Measurements from ENCODE around the gene FGF12. TPM values are rescaled to one million over a fixed set of nuclear protein-coding genes. Genes with fewer than 3 reads are reported as not detected.

FGF12 gene
- total and polyA plus RNA-seq, 2 experiments from 2014 or later: 6.0 to 14.3 TPM

DNA sequence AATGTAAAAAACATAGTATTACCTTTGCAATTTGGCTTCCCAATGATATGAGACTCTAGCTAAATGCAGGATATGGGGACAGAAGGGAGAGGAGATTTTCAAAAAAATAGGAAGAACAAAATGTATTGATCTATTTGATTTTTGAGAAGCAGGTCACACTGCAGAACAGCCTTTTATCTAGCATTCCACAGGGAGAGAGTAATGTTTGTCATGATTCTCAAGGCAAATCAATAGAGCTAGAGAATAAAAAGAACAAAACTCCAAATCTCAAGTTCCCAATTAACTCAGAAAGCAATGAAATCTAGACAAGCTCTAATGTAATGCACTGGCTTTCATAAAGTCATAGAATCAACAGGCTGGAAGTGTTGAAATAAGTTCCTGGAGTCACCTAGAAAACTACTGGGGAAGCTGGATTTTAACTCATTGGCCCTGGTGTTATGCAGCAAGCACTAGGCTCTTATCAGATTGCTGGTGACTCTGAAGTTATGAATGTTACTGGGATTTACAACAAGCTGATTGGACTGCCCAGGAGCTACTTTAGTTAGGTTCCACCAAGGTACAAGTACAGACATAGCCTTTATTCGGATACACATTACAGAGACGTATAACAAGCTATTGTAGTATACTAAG lies 442.8 kb downstream of the FGF12 start:
- Histone ChIP-seq H3K79me2 (replicated peaks; ENCODE audit: insufficient read depth) (no peaks in the 10 kb centered on the region), H3K27me3 (ENCODE audit: insufficient read depth) (no peaks in the 10 kb centered on the region), H3K27ac (ENCODE audit: low read depth) (no peak overlapping the region), H4K20me1 (replicated peaks; ENCODE audit: insufficient read depth) (no peaks in the 10 kb centered on the region), H3F3A (replicated peaks; ENCODE audit: low read depth) (no peaks in the 10 kb centered on the region), H3K4me1 (ENCODE audit: insufficient read depth) (no peaks in the 10 kb centered on the region), H3K36me3 (ENCODE audit: insufficient read depth) (no peaks in the 10 kb centered on the region), H3K4me3 (no peak overlapping the region), H2AFZ (no peak overlapping the region), H3K4me2 (no peak overlapping the region), H3K9me2 (ENCODE audit: insufficient read depth) (no peaks in the 10 kb centered on the region)
- Mint-ChIP-seq H3K4me3 (no peak overlapping the region), H3K27ac (peak overlapping the region; percentile 10; the same call in 1 of the 2 replicates), H3K4me1 (peaks cover 20% of the 10 kb centered on the region), H3K9me3 (no peaks in the 10 kb centered on the region), H3K27me3 (ENCODE audit: insufficient read depth, low read depth, poor library complexity) (no peaks in the 10 kb centered on the region), H3K36me3 (ENCODE audit: low read depth) (no peaks in the 10 kb centered on the region)
- no peak for DNase-seq (ENCODE audit: low spot score)
- TF ChIP-seq ZNF331 (CRISPR knock-in tag; IDR thresholded peaks at IDR 0.05; ENCODE audit: low read depth) (no peak), ETS1 (IDR thresholded peaks at IDR 0.05) (no peak), ZNF114 (CRISPR knock-in tag; IDR thresholded peaks at IDR 0.05) (no peak), JUNB (IDR thresholded peaks at IDR 0.05; ENCODE audit: unreplicated experiment) (no peak), EZH2 (IDR thresholded peaks at IDR 0.05; ENCODE audit: low read depth, unreplicated experiment) (no peak), NANOG (IDR thresholded peaks at IDR 0.05; ENCODE audit: borderline replicate concordance) (no peak), CTCF (conservative IDR thresholded peaks at IDR 0.05; ENCODE audit: low read depth in 2 of 2) (no peak), POLR2AphosphoS5 (IDR thresholded peaks at IDR 0.05; ENCODE audit: low read depth) (no peak), STAT1 (IDR thresholded peaks at IDR 0.05; ENCODE audit: unreplicated experiment) (no peak)
- TF ChIP-seq, protein P1, sequence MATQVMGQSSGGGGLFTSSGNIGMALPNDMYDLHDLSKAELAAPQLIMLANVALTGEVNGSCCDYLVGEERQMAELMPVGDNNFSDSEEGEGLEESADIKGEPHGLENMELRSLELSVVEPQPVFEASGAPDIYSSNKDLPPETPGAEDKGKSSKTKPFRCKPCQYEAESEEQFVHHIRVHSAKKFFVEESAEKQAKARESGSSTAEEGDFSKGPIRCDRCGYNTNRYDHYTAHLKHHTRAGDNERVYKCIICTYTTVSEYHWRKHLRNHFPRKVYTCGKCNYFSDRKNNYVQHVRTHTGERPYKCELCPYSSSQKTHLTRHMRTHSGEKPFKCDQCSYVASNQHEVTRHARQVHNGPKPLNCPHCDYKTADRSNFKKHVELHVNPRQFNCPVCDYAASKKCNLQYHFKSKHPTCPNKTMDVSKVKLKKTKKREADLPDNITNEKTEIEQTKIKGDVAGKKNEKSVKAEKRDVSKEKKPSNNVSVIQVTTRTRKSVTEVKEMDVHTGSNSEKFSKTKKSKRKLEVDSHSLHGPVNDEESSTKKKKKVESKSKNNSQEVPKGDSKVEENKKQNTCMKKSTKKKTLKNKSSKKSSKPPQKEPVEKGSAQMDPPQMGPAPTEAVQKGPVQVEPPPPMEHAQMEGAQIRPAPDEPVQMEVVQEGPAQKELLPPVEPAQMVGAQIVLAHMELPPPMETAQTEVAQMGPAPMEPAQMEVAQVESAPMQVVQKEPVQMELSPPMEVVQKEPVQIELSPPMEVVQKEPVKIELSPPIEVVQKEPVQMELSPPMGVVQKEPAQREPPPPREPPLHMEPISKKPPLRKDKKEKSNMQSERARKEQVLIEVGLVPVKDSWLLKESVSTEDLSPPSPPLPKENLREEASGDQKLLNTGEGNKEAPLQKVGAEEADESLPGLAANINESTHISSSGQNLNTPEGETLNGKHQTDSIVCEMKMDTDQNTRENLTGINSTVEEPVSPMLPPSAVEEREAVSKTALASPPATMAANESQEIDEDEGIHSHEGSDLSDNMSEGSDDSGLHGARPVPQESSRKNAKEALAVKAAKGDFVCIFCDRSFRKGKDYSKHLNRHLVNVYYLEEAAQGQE (IDR thresholded peaks at IDR 0.05; ENCODE audit: unreplicated experiment): no peak
- TF ChIP-seq, protein P2, sequence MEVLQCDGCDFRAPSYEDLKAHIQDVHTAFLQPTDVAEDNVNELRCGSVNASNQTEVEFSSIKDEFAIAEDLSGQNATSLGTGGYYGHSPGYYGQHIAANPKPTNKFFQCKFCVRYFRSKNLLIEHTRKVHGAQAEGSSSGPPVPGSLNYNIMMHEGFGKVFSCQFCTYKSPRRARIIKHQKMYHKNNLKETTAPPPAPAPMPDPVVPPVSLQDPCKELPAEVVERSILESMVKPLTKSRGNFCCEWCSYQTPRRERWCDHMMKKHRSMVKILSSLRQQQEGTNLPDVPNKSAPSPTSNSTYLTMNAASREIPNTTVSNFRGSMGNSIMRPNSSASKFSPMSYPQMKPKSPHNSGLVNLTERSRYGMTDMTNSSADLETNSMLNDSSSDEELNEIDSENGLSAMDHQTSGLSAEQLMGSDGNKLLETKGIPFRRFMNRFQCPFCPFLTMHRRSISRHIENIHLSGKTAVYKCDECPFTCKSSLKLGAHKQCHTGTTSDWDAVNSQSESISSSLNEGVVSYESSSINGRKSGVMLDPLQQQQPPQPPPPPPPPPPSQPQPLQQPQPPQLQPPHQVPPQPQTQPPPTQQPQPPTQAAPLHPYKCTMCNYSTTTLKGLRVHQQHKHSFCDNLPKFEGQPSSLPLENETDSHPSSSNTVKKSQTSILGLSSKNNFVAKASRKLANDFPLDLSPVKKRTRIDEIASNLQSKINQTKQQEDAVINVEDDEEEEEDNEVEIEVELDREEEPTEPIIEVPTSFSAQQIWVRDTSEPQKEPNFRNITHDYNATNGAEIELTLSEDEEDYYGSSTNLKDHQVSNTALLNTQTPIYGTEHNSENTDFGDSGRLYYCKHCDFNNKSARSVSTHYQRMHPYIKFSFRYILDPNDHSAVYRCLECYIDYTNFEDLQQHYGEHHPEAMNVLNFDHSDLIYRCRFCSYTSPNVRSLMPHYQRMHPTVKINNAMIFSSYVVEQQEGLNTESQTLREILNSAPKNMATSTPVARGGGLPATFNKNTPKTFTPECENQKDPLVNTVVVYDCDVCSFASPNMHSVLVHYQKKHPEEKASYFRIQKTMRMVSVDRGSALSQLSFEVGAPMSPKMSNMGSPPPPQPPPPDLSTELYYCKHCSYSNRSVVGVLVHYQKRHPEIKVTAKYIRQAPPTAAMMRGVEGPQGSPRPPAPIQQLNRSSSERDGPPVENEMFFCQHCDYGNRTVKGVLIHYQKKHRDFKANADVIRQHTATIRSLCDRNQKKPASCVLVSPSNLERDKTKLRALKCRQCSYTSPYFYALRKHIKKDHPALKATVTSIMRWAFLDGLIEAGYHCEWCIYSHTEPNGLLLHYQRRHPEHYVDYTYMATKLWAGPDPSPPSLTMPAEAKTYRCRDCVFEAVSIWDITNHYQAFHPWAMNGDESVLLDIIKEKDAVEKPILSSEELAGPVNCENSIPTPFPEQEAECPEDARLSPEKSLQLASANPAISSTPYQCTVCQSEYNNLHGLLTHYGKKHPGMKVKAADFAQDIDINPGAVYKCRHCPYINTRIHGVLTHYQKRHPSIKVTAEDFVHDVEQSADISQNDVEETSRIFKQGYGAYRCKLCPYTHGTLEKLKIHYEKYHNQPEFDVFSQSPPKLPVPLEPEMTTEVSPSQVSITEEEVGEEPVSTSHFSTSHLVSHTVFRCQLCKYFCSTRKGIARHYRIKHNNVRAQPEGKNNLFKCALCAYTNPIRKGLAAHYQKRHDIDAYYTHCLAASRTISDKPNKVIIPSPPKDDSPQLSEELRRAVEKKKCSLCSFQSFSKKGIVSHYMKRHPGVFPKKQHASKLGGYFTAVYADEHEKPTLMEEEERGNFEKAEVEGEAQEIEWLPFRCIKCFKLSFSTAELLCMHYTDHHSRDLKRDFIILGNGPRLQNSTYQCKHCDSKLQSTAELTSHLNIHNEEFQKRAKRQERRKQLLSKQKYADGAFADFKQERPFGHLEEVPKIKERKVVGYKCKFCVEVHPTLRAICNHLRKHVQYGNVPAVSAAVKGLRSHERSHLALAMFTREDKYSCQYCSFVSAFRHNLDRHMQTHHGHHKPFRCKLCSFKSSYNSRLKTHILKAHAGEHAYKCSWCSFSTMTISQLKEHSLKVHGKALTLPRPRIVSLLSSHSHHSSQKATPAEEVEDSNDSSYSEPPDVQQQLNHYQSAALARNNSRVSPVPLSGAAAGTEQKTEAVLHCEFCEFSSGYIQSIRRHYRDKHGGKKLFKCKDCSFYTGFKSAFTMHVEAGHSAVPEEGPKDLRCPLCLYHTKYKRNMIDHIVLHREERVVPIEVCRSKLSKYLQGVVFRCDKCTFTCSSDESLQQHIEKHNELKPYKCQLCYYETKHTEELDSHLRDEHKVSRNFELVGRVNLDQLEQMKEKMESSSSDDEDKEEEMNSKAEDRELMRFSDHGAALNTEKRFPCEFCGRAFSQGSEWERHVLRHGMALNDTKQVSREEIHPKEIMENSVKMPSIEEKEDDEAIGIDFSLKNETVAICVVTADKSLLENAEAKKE (CRISPR knock-in tag; IDR thresholded peaks at IDR 0.05): no peak
- ATAC-seq: no peak
